Gastroesophageal sphincter (tissue), 3 donors: ENCODE measurements around the gene GATA3.

Experiments used
- CTCF ChIP-seq, 4 experiments: fragments of 200-600 bp in 2 of 4; fragments of 450-650 bp in 2 of 4; sonication (generic) in 1 of 4; IDR thresholded peaks; one replicate each; pipeline ENCODE4 v1.5.1; 2017 to 2019; ENCODE audit warnings: antibody characterized with exemption in 4 of 4, mild to moderate bottlenecking in 2 of 4, moderate library complexity in 2 of 4
- POLR2A ChIP-seq, 2 donors: fragments of 450-650 bp; IDR thresholded peaks; one replicate each; pipeline ENCODE4 v1.6.1; 2017; ENCODE audit warnings: antibody characterized with exemption in 2 of 2, mild to moderate bottlenecking in 2 of 2, moderate library complexity in 1 of 2
- POLR2AphosphoS5 ChIP-seq: sonication (generic); formaldehyde crosslinking; IDR thresholded peaks from one replicate; pipeline ENCODE4 v1.6.1; 2017; ENCODE audit warnings: antibody characterized with exemption

GRCh38 chr10:8104005-8104404 is 49.5 kb downstream of the GATA3 start:
- TF ChIP-seq POLR2A (IDR thresholded peaks at IDR 0.05): no peak
- TF ChIP-seq CTCF (IDR thresholded peaks at IDR 0.05): no peak
- TF ChIP-seq POLR2AphosphoS5: no peak
